Colonic mucosa (tissue), 4 donors: ENCODE data around the gene C19orf25. TPM values are rescaled to one million over a fixed set of nuclear protein-coding genes. Genes with fewer than 3 reads are reported as not detected.

ENCODE experiments used
- DNase-seq: peaks from one replicate; pipeline ENCODE4 v3.0.0-alpha.2; 2020
- H3K27ac ChIP-seq: fragments of 200-600 bp; one replicate; pipeline ENCODE4 v1.8.0; 2021
- H3K27me3 ChIP-seq: fragments of 200-600 bp; one replicate; pipeline ENCODE4 v1.8.0; 2021
- H3K36me3 ChIP-seq: fragments of 200-600 bp; one replicate; pipeline ENCODE4 v1.8.0; 2021
- H3K4me1 ChIP-seq: fragments of 200-600 bp; one replicate; pipeline ENCODE4 v1.8.0; 2021; ENCODE audit warnings: mild to moderate bottlenecking
- H3K4me3 ChIP-seq: fragments of 200-600 bp; one replicate; pipeline ENCODE4 v1.8.0; 2021
- H3K9ac ChIP-seq, 2 donors: one replicate each; pipeline ENCODE4 v1.7.0; 2013; ENCODE audit warnings: control low read depth in 2 of 2, low read depth in 2 of 2, low read length in 2 of 2
- H3K9me3 ChIP-seq: fragments of 200-600 bp; one replicate; pipeline ENCODE4 v1.8.0; 2021
- intact Hi-C: fragments of 100-400 bp; cut with DNase I; formaldehyde crosslinking; loops from one replicate; pipeline ENCODE4 v1.14.1; 2022
- total RNA-seq, 2 donors: library from RNA; stranded (reverse); fragmentation: NEBNext Ultra II Directional in 1 of 2; extraction: Animal tissue kit (Norgen Biotek cat#: 25700) in 1 of 2; gene quantifications; one replicate each; pipeline ENCODE4 v1.2.1, GENCODE V29; 2021
- TF ChIP-seq, protein P1 (sequence below): fragments of 200-600 bp; IDR thresholded peaks from one replicate; pipeline ENCODE4 v1.8.0; 2022; ENCODE audit warnings: antibody characterized with exemption, mild to moderate bottlenecking
- donor health status: healthy.
- donor health status: DM: no; HTN: no; CAD: no.
- donor health status: DM: no; HTN: no; CAD: no.

C19orf25 gene
- total RNA-seq, 2 donors from 2014 or later, result 27.3 to 46.9 TPM

GRCh38 chr19:1447504-1447903 lies 31.5 kb downstream of the C19orf25 start:
- peaks cover 70% of the 10 kb centered on the region for H3K27me3 ChIP-seq
- TF ChIP-seq, protein P1, sequence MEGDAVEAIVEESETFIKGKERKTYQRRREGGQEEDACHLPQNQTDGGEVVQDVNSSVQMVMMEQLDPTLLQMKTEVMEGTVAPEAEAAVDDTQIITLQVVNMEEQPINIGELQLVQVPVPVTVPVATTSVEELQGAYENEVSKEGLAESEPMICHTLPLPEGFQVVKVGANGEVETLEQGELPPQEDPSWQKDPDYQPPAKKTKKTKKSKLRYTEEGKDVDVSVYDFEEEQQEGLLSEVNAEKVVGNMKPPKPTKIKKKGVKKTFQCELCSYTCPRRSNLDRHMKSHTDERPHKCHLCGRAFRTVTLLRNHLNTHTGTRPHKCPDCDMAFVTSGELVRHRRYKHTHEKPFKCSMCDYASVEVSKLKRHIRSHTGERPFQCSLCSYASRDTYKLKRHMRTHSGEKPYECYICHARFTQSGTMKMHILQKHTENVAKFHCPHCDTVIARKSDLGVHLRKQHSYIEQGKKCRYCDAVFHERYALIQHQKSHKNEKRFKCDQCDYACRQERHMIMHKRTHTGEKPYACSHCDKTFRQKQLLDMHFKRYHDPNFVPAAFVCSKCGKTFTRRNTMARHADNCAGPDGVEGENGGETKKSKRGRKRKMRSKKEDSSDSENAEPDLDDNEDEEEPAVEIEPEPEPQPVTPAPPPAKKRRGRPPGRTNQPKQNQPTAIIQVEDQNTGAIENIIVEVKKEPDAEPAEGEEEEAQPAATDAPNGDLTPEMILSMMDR, result no peak
- peaks cover 11% of the 10 kb centered on the region for H3K4me1 ChIP-seq
- no peak overlapping the region for H3K27ac ChIP-seq
- H3K9me3 ChIP-seq, result no peaks in the 10 kb centered on the region
- no peaks in the 10 kb centered on the region for H3K36me3 ChIP-seq
- H3K4me3 ChIP-seq, result no peak overlapping the region
- intact Hi-C loops, result no loop called here
- no peak for DNase-seq
- H3K9ac ChIP-seq, result no peak overlapping the region

- no peak for DNase-seq
- Histone ChIP-seq H3K4me3 (no peak overlapping the region), H3K36me3 (no peaks in the 10 kb centered on the region), H3K27me3 (peaks cover 64% of the 10 kb centered on the region), H3K9me3 (no peaks in the 10 kb centered on the region), H3K4me1 (peaks cover 11% of the 10 kb centered on the region), H3K9ac (no peak overlapping the region), H3K27ac (no peak overlapping the region)
- TF ChIP-seq, protein P1, result no peak
- intact Hi-C loops, result no loop called here
Measured at GRCh38 chr19:1446713-1447481, 32.1 kb downstream of the C19orf25 start.

DNA sequence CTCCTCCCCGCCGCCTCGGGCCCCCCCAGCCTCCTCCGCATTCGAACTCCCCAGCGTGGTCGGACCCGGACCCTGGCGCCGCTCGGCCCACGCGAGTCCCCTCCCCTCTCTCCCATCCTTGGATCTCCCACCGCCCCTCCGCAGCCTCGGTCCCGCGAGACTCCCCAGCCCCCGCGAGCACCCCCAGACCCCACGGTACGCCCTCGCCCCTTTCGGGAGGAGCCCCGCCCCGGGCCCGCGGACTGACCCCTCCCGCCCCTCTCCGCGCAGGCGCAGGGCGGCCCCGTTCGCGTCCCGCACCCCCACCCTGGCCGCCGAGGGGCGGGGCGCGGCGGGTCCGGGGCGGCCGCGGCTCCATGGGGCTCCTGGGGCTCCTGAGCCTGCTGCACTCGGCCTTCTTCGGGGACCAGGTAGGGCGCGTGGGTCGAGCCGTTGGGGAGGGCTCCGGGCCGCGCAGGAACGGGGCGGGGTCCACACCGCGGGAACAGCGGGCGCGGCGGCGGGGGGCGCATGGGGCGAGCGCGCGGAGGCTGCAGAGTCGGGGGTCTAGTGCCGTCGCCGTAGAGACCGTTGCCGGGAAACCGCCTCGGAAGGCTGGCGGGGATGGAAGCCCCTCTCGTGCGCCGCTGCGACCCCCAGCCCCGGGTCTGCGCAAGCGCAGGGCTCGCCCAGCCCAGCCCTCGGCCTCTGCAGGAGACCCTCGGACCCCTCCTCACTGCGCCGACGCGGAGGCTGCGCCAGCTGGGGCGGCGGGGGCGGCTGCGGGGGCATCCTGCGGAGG lies 32.9 kb downstream of the C19orf25 start:
- no peak for DNase-seq
- Histone ChIP-seq H3K9ac (no peak overlapping the region), H3K36me3 (peaks cover under 1% of the 10 kb centered on the region), H3K4me3 (peak overlapping the region; percentile 34), H3K27me3 (peaks cover 57% of the 10 kb centered on the region), H3K9me3 (no peaks in the 10 kb centered on the region), H3K4me1 (peaks cover 11% of the 10 kb centered on the region), H3K27ac (no peak overlapping the region)
- intact Hi-C loops, result no loop called here
- TF ChIP-seq, protein P1, result no peak

DNA sequence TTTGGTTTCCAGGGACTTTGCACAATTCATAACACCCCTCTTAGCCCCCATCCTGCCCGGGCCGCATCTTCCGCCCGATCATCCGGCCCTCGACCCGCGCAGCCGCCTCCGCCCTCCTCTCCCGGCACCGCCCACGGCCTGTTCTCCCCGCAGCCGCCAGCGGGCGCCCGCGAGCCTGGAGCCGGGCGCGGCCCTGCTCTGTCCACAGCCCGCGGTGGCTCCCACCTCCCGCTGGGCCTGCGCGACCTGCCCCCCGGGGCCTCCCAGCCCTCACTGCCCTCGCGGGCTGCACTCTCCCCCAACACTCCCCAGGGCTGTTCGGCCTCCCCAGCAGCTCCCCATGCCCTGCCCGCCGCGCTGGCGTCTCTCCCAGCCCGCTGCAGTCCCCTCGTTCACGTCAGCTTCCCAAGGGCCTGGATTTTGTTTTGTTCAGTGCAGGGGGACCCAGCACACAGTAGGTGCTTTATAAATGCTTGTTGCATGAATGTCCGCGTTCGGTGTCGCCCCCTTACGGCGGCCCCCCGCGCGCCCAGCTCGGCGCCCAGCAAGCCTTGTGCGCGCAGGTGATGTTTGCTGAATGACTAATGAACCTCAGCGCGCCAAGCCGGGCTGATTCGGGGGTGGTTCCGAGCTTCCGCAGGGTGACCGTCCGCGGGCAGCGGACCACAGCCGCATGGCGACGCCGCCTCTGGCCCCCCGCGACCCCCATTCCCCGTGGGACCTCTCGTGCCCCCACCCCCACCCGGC lies 33.7 kb downstream of the C19orf25 start:
- H3K4me1 ChIP-seq, result peaks cover 11% of the 10 kb centered on the region

More for the DNA sequence above, 33.7 kb downstream of the C19orf25 start:
- Histone ChIP-seq H3K4me3 (peak overlapping the region; percentile 34), H3K36me3 (peaks cover 8% of the 10 kb centered on the region), H3K9me3 (no peaks in the 10 kb centered on the region), H3K9ac (peak overlapping the region; percentile 12 to 43), H3K27me3 (peaks cover 49% of the 10 kb centered on the region), H3K27ac (no peak overlapping the region)
- peak; percentile 76 for DNase-seq
- TF ChIP-seq, protein P1, result peak; percentile 87
- intact Hi-C loops, result no loop called here
